ENCODE data around the gene SERTAD1.
"Not testable (repeated sequence)": the region's sequence is repeated elsewhere in the genome, so short reads cannot be mapped to it uniquely, and the experiment has no call there.

SERTAD1 gene, protein sequence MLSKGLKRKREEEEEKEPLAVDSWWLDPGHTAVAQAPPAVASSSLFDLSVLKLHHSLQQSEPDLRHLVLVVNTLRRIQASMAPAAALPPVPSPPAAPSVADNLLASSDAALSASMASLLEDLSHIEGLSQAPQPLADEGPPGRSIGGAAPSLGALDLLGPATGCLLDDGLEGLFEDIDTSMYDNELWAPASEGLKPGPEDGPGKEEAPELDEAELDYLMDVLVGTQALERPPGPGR

DNA sequence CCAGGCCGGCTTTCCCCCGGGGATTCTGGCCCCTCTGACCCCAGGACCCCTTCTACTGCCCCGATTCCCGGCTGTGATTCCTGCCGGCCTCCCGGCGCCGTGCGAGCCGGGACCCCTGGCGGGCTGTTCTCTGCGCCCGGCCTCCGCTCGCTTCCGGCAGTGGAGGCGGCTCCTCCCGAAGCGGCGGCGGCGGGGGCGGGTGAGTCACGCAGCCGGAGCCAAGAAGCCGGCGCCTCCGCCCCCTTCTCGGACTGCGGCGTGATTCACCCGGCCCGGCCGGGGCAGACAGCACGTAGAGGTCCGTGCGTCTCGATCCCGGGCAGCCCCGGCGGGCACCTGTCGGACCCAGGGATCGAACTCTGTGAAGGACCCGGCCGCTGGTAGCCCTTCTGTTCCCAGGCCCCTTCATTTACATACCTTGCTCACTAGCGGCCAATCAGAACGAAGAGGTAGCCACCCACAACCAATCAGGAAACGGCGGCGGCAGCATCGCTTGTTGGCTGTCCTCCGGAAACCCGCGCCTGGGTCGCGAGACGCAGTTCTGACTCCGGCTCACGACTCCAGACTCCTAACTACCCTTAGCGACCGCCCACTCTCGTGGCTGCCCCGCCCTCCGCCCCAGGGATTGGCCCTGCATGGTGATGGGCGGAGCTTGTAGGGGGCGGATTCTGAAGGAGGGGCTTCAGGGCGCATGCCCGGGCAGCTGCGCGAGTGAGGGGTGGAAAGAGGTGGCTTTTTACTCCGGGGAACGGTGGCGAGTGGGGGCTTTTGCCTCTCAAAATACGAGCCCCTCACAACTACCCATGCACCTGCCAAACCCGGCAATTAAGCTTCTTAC is at the start of gene SERTAD1:
SERTAD1 (minus strand) TSS at position 543 of the 838 bp plus-strand sequence. CDS start 2,446 bp downstream, outside the sequence.
- peak; percentile 97 for DNase-seq

DNA sequence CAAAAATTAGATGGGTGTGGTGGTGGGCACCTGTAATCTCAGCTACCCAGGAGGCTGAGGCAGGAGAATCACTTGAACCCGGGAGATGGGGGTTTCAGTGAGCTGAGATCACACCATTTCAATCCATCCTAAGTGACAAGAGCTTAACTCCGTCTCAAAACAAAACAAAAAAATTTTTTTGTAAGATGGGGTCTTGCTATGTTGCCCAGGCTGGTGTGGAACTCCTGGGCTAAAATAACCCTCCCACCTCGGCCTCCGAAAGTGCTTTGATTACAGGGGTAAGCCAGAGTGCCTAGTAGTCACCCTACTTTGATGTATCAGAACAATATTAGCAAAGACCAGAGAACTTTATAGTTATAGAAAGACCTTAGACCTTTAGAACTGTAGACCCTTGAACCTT is 48.9 kb upstream of the SERTAD1 start:
- no peak for DNase-seq

DNA sequence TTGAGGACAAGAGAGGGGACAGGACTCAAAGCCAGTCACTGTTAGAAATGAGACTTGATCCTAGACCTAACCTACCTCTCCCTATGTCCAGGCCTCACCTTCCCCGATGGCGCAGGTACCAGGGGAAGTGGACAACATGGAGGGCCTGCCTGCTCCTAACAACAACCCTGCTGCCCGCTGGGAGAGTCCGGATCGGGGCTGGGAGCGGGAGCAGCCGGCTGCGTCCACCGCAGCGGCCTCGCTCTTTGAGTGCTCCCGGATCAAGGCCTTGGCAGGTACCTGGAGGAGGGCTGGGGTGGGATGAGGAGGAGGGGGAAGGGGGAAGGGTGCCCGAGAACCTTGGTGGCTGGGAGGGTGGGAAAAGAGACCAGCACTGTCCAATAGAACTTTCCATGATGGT is 46.7 kb upstream of the SERTAD1 start:
- no peak for DNase-seq

DNA sequence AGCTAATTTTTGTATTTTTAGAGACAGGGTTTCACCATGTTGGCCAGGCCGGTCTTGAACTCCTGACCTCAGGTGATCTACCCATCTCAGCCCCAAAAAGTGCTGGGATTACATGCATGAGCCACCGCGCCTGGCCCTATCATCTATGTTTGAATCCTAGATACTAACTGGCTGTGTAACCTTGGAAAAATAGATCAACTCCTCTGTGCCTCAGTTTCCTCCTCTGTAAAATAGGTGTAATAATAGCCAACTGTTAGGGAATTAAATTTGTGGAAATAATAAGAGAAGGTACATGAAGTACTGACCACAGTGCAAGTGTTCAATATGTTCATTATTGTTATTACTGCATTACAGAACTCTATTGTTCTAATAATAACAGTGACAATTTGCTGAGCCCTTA is 45.3 kb upstream of the SERTAD1 start:
- no peak for DNase-seq

DNA sequence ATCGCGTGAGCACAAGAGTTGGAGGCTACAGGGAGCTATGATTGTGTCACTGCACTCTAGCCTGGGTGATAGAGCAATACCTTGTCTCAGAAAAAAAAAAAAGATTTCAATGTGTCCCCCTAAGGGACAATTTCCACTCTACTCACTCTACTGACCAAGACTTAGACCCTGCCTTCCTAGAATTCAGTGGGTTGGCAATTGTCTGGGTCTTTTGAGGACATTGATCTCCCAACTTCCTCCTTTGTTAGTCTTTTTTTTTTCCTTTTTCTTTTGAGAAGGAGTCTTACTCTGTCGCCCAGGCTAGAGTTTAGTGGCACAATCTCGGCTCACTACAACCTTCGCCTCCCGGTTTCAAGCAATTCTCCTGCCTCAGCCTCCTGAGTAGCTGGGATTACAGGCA is 43.2 kb upstream of the SERTAD1 start:
- no peak for DNase-seq

DNA sequence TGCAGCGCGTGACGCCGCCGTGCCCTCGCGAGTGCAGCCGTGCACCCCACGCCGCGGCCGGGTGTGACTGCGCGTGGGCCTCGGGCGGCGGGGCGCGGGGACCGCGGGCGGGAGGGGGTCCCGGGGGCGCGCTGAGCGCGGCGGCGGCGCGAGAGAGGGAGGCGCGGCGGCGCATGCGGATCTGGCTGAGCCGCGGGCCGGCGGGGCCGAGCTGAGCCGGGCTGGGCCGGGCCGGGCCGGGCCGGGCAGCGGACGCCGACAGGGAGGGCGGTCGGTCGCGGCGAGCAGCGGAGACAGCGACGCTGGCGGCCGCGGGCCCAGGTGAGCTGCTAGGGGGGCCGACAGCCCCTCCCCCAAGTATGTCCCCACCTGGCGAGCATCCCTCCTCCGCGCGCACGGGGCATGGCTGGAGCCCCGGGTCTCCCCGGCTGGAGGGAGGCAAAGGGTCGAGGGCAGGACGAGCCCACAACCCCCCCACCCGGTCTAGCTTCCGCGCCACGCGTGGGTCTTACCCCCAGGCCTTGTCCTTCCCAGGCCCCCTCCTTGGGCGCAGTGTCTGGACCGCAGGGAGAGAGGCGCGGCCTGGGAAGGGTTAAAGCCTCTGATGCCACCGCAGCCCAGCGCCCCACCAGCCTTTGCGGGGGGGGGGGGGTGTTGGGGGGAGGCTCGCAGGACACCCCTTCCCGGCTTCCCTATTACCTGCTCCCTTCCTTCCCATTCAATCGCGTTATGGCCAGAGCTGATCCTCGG is 41.4 kb upstream of the SERTAD1 start, which contains the start of gene SPTBN4:
SPTBN4 (plus strand) TSS at position 17 of the 750 bp plus-strand sequence. CDS start 5,621 bp downstream, outside the sequence.
- DNase-seq: no peak

DNA sequence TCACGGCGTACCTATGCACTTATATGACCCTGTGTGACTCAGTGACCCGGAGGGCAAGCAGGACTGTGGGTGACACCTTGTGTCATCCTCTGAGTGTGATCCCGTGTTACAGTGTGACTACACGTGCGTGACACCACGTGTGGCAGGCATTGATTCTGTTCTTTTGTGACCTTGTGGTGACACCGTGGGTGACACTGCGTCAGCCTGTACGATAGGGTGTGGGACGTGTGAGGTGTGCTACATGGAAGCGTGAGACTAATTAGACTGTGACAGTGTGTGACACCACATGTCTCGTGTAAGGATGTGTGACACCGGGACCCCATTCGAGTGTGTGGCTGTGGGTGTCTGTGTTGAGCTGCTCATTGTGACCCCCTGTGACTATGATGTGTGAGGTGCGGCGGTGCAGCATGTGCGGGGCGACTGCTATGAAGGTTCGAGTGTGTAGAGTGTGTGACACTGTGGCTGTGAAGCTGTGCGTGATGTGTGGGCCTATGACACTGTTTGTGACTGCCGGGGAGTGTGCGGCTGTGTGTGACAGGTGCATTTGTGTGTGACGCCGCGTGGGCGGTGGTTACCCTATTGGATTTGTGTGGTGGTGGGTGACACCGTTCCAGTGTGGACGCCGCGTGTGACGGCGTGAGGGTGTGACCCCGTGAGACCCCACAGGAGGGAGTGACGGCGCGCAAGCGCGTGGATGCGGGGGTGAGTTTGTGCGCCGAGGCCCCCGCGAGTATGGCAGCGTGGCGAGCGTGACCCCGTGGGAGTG is 40.6 kb upstream of the SERTAD1 start:
- DNase-seq: no peak

DNA sequence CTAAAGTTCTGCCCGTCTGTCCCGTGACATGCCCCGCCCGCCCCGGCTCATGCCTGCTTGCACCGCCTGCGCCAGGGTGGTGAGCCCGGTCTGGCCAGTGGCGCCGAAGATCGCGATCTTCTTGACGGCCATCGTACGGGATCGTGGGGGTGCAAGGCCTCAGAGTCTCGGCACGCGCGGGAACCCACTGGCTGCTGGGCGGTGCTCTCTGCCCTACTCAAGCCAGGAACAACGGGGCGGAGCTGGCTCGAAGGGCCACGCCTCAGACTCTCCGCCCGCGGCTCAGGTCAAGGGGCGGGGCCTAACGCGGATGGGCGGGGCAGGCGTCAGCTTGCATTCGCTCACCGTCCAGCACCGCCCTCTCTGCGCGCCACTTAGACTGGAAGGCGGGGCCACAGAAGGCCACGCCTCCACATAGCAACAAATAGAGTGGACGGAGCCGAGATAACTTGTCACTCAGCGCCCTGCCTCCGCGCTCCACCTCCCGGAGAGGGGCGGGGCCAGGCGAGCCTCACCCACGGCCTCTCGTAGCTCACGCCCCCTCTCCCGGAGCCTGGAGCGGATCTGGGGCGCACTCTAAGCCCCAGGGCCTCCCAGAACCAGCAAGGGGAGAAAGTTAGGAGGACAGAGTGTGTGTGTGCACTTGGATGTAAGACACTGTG is 39.9 kb upstream of the SERTAD1 start, which contains the start of gene BLVRB:
BLVRB (minus strand) TSS at position 189 of the 662 bp plus-strand sequence; CDS start at position 132, 57 bp downstream.
- DNase-seq: peak; percentile 93

DNA sequence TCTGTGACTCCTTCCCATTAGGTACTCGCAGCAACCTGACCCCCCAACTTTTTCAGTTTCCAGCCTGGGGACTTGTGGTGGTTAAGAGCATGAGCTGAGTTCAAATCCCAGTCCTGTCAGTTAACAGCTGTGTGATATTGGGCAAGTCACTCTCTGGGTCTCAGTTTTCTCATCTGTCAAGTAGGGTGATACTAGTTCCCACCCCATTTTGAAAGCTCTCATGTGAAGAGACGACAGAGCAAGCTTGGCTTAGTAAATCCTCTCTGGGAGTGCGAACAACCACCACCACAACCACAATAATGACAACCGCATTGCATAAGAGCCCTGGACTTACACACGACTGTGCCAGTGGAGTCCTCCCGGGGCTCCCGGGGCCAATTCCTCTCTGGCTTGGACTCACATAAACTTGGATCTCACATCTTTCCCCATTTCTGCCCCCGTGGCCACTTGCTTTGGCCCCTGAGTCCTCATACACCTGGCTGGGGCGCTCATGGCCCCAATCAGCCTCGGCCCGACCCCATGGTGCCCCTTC is 39.3 kb upstream of the SERTAD1 start:
- no peak for DNase-seq

DNA sequence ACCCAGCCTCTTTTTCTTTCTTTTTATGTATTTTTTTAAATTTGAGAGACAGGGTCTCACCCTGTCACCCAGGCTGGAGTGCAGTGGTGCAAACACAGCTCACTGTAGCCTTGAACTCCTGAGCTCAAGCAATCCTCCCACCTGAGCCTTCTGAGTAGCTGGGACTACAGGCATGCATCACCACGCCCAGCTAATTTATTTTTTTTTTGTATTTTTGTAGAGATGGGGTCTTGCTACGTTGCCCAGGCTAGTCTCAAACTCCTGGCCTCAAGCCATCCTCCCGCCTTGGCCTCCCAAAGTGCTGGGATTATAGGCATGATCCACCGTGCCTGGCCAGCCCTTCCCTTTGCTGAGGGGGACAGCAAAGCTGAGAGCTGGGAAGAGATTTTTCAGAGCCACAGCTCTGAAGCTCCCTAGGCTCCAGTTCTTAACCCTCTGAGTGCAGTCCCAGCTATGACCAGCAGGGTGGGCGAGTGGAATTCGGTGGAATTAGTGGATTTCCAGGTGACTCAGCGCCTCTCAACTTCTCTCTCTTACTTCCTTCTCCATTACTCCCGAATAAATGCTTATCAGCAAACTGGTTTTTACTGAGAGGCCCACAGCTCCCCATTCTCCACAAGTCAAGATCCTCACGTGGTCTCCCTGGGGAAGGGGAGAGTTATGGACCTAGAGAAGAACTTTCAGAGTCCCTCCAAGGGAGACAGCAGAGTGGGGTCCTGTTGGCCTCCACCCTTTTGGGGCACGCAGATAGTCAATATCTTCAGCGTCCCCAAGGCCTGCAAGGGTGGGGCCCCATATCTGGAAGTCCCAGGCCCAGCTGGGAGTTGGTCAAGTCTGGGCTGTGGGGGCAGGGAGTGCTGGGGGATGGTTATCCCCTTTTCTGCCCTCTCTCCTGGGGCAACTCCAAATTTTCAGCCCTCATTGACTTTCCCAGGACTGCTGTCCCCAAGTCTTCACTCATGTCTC is 38.5 kb upstream of the SERTAD1 start:
- peak; percentile 52 for DNase-seq

DNA sequence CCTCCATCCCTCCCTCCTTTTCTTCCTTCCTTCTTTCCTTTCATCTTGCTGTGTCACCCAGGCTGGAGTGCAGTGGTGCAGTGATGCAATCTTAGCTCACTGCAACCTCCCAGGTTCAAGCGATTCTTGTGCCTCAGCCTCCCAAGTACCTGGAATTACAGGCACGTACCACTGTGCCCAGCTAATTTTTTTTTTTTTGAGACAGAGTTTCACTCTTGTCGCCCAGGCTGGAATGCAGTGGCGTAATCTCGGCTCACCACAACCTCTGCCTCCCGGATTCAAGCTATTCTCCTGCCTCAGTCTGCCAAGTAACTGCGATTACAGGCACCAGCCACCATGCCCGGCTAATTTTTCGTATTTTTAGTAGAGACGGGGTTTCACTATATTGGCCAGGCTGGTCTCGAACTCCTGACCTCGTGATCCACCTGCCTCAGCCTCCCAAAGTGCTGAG is 37.8 kb upstream of the SERTAD1 start:
- DNase-seq: not testable (repeated sequence)

DNA sequence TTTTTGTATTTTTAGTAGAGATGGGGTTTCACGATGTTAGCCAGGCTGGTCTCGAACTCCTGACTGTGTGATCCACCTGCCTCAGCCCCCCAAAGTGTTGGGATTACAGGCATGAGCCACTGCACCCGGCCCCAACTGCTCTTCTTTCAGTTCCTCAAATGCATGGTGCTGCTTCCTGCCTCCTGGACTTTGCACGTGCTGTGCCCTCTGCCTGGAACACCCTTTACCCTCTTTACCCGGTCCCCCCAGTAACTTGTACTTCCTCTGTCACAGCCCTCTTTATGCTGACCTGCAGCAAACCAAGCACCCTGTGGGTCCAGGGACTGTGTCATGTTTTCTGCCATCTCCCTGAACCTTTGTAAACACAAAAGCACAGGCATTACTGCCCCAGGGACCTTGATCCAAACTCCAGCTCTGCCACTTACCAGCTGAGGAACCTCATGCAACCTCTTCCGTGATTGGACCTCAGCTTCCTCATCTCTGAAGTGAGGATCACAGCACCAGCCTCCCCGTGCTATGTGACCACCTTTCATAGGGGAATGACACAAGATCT is 36.0 kb upstream of the SERTAD1 start:
- no peak for DNase-seq

DNA sequence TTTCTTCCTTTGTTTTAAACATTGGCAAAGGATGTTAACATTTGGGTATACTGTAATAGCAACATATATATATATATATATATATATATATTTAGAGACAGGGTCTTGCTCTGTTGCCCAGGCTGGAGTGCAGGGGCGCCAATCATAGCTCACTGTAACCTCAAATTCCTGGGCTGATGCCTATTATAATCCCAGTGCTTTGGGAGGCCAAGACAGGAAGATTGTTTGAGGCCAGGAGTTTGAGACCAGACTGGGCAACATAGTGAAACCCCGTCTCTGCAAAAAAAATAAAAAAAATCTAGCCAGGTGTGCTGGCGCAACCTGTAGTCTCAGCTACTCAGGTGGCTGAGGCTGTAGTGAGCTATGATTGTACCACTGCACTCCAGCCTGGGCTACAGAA is 34.4 kb upstream of the SERTAD1 start:
- DNase-seq: no peak

DNA sequence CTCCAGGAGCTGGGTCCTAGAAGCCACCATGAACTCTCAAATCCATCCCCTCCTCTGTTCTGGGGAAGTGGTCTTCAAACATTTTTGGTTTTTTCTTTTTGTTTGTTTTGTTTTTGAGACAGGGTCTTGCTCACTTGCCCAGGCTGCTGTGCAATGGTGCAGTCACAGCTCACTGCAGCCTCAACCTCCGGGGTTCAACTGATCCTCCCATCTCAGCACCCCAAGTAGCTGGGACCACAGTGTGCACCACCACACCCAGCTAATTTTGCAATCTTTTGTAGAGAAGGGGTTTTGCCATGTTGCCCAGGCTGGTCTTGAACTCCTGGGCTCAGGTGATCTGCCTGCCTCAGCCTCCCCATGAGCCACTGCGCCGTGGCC is 32.8 kb upstream of the SERTAD1 start:
- DNase-seq: no peak

DNA sequence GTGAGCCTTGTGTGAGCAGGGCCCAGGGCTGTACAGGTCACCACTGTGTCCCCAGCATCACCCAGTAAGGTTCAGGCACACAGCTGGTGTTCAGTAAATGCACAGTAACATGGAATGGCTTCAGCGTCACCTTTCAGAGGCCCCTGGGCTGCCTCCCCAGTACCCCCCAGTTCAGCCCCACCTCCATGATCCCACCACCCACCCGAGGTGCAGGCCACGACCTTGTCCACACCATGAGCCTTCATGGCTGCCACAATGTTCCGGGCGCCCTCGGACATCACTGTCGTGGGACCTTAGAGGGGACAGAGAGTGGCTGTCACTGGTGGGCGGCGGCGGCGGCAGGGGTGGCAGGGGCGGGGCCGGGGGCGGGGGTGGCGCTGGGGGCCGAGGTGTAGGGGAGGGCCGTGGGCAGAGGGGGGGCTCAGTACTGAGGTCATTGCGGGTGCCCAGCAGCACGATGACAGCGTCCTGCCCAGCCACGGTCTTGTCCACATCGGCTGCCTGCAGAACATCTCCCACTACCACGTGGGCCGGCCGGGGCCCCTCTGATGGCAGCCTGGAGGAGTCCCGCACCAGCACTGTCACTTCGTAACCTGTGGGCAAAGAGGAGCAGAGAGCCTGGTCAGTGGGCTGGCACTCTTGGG is 32.3 kb upstream of the SERTAD1 start:
- DNase-seq: no peak

DNA sequence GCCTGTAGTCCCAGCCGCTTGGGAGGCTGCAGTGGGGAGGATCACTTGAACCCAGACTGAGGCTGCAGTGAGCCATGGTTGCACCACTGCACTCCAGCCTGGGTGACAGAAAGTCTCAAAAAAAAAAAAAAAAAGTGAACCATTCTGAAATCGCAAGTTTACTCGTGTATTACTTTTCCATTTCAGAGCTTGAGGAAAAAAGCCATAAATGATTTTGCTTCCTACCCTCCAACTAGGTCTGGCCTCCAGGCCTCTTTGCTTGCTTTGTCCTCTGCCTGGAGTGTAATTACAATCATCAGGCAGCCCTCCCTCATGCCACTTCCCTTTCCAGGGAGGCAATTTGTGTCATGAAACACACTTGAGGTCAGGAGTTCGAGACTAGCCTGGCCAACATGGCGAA is 31.3 kb upstream of the SERTAD1 start:
- DNase-seq: no peak

DNA sequence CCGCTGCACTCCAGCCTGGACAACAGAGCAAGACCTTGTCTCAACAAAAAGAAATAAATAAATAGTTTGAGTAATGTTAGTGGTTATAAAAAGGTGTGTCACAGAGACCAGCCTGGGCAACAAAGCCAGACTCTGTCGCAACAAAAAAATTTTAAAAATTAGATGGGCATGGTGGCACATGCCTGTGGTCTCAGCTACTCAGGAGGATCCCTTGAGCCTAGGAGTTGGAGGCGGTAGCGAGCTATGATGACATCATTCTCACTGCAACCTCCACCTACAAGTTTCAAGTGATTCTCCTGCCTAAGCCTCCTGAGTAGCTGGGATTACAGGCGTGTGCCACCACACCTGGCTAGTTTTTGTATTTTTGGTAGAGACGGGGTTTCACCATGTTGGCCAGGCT is 28.2 kb upstream of the SERTAD1 start:
- DNase-seq: not testable (repeated sequence)

DNA sequence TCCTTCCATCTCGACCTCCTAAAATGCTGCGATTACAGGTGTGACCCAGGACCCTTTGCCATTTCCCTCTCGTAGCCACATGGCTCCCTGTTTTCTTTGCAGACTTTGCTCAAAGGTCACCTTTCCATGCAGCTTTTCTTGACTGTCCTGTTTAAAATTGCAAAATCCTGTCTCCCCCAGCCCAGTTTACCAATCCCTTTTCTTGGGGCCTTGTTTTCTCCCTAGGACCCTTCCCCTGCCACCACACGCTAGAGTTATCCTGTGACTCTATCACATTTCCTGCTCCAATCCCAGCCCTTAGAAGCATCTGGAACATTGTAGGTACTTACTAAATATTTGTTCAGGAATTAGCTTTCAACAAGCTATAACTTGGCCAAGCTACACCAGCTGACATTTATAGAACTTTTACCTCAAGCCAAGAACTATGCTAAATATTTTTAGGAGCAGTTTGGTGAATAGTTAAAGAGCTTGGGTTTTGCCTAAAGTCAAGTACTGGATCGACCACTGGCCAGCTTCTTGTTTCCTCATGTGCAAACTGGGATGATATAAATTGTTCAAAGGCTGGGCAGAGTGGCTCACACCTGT is 27.5 kb upstream of the SERTAD1 start:
- no peak for DNase-seq

DNA sequence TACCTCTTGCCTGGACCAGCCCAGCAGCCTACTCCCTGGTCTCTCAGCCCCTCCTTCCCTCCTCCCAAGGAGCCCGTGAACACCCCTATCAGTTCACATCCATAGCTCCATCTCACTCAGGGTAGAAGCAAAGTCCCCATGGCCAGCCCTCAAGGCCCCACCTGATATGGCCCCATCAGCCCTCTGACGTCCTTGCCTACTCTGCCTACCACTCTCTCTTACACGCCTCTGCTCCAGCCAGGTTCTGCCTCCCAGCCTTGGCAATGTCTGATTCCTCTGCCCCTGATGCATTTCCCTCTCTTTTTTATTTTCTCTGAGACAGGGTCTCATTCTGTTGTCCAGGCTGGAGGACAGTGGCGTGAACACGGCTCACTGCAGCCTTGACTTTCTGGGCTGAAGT is 26.2 kb upstream of the SERTAD1 start:
- no peak for DNase-seq

Measured in NCI-H2107 (cell line).